Right kidney (tissue), 1 donor: ENCODE measurements around the gene KLHL33.
A peak's percentile ranks its signal among the peaks of the same experiment; 100 is the strongest.
"Not testable (repeated sequence)": the region's sequence is repeated elsewhere in the genome, so short reads cannot be mapped to it uniquely, and the experiment has no call there.

Experiments used
- DNase-seq: peaks from one replicate; pipeline ENCODE4 v3.0.0-alpha.2; 2016

KLHL33 gene

GRCh38 chr14:20454516-20455354 is 18.8 kb upstream of the KLHL33 start, which contains the start of the genes APEX1 and OSGEP:
Gene APEX1 (plus strand): TSS chr14:20455226. CDS start chr14:20455646, 420 bp downstream.
Gene OSGEP (minus strand): TSS chr14:20454812. CDS start chr14:20454683, 129 bp downstream.
- DNase-seq: peak; percentile 100

- not testable (repeated sequence) for DNase-seq
Observed at GRCh38 chr14:20452831-20453230, 16.9 kb upstream of the KLHL33 start.

- DNase-seq: no peak
Observed at GRCh38 chr14:20446889-20447288, 10.9 kb upstream of the KLHL33 start.

DNA sequence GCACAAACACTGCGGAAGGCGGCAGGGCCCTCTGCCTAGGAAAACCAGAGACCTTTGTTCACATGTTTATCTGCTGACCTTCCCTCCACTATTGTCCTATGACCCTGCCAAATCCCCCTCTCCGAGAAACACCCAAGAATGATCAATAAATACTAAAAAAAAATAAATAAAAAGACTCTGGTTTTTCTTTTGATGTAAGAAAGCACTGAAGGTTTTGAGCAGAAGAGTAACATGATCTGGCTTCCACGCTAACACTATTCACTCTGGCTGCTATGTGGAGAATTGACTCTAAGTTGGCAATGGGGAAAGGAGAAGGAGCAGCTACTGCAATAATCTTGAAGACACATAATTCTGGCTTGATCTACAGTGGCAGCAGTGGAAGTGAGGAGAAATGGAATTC is 7.7 kb upstream of the KLHL33 start:
- DNase-seq: not testable (repeated sequence)

DNA sequence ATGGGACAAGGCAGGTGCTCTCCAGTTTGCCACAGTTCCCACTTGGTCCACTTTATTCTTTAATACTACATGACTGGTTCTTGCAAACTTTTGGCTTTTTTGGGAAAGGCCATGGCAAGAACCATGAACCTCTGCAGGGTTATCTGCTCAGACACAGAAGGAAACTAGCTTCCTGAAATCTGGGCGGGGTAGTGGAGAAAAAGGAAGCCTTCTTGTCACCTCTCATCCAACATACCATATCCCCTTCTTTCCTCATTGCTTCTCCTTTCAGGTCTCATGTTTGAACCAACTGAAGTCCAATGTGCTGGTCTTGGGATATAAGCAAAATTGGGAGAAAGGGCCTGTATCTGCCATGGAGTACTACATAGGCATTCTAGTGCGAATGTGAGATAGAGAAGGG is 5.5 kb upstream of the KLHL33 start:
- DNase-seq: no peak

DNA sequence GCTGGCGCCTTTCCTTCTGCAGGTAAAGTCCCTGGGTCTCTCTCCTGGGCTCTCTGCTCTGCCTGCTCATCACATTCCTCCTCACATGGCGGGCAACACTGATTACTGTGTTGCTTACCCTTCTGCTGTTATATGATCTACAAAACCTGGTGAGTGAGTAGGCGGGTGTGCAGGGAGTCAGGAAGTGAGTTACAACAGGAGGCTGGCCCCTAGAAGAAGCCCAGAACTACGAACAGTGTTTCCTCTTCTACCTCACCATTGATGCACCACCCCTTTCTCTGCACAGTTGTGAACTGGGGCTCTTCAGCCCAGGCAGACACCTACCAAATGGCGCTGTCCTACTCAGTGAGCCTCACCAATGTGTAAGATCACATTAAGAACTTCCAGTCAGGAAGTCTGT is 4.9 kb upstream of the KLHL33 start:
- DNase-seq: no peak

- DNase-seq: no peak
Observed at GRCh38 chr14:20440465-20440864, 4.5 kb upstream of the KLHL33 start.

- DNase-seq: no peak
Observed at GRCh38 chr14:20438664-20439063, 2.7 kb upstream of the KLHL33 start.

DNA sequence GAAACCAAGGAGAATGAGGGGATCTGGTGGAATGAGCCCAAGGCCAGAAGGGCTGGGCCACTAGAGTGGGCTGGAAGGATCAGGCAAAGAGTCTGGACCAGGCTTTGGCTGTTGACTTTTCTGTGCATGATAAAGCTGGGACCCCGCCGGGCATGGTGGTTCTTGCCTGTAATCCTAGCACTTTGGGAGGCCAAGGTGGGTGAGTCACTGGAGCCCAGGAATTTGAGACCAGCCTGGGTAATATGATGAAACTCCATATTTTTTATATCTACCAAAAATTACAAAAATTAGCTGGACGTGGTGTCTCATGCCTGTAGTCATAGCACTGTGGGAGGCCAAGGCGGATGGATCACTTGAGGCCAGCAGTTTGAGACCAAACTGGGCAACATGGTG is 393 bp upstream of the KLHL33 start:
- no peak for DNase-seq

- peak; percentile 60 for DNase-seq
Observed at GRCh38 chr14:20434701-20435581, 1.0 kb downstream of the KLHL33 start.

DNA sequence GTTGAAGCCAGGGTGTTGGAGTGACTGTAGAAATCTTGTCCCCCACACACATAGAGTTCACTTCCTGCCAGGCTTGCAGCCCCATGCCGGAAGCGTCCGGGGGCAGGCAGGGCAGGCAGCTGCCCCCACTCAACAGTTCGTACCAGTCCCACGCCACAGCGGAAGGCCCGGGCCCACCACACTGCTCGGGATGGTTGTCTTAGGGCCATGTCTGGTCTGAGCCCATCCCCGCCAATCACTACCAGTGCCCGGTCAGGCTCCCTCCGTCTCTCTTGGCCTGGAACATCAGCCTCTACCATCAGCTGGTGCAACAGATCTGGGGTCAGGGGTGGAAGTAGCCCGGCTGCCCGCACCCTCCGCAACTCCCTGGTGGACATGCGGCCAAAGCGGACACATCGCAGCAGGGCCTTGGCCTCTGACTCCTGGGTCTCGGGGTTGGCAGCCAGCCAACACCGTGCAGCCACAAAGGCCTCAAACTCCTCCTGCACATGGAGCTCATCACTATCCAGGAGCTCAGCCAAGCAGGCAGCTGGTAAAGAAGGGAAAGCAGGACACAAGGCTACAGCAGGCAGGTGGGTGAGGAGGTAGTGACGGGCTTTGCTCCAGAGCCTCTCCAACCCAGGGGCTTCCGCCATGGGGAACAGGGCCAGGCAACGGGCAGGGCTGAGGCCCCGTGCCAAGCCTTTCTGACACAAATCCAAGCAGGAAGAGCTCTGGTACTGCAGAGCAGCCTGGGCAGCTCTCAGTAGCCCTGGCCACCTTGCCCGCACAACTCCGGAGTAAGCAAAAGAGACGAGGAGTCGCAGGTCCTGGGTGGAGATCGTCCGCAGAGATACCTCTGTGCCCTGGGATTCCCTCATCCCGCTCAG is 5.9 kb downstream of the KLHL33 start:
- DNase-seq: no peak

- no peak for DNase-seq
Observed at GRCh38 chr14:20428802-20429201, 7.2 kb downstream of the KLHL33 start.

GRCh38 chr14:20428010-20428365 is 8.0 kb downstream of the KLHL33 start:
- DNase-seq: no peak

- no peak for DNase-seq
Observed at GRCh38 chr14:20427231-20428009, 8.5 kb downstream of the KLHL33 start.

GRCh38 chr14:20424851-20425250 is 11.1 kb downstream of the KLHL33 start:
- DNase-seq: no peak

DNA sequence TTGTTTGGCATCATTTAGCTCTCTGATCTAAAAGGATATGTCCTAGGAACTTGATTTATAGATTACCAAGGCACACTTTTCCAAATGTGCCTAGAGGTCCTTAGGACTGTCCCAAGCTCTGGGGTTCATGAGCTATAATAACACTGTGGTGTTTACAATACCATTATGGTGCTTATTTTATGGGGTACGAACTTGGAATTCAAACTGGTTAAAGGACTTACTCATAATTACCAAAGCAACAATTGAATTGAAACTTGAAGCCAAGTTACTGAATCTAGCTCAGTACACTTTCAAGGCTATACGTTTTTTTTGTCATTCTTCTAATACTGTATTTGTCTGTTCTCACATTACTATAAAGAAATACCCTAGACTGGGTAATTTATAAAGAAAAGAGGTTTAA is 13.1 kb downstream of the KLHL33 start:
- DNase-seq: no peak

GRCh38 chr14:20421267-20421666 is 14.7 kb downstream of the KLHL33 start:
- DNase-seq: no peak

DNA sequence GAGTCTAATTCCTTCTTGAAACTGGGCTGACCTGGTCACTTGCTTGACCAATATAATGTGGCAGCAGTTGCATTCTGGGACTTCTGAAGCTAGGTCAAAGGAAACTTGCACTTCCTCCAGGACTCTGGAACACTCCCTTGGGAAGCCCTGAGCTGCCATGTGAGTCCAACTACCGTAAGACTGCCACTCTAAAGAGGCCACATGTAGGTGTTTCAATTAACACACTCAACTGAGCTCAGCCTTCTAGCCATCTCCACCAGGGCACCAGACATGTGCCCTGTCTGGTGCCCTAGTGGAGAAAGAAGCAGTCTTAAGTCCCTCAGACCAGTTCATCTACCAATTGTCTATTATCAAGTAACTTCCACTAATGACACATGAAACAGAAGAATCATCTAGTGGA is 16.5 kb downstream of the KLHL33 start:
- no peak for DNase-seq

GRCh38 chr14:20418501-20418909 is 17.5 kb downstream of the KLHL33 start:
- no peak for DNase-seq

DNA sequence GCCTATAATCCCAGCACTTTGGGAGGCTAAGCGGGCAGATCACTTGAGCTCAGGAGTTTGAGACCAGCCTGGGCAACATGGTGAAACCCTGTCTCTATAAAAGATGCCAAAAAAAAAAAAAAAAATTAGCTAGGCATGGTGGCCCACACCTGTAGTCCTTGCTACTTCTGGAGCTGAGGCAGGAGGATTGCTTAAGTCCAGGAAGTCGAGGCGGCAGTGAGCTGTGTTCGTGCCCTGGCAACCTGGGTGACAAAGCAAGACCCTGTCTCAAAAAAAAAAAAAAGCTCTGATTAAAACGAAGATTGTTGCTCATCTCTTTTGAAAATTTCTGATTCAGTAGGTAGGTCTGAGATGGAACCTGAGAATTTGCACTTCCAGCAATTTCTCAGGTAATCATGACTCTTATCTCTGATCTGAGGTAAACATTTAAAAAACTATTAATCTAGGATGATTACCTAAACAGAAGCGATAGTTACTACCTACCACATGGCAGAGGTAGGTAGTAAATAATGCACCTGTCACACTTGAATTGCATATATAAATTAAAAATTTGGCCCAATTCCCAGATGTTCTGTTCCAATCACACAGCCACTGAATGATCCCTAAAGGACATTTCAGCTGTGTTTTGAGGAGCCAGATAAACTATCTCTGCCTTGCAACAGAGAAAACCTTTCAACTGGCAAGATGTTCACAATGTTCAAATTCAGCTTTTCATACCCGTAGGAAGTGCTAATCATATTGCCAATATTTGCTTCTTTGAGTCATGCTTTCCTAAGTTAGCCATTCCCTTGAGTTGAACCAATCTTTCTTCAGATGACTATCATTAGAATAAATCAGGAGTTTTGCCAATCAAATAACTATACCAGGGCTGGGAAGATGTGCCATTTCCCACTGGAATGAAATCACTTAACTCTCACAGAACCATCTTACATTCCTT is 18.4 kb downstream of the KLHL33 start:
- no peak for DNase-seq
